NOMO-1 treated with DMSO at 0.1 percent for 48 hours (cell line): Measurements from ENCODE around the gene E2F2.
"Not testable (repeated sequence)": the region's sequence is repeated elsewhere in the genome, so short reads cannot be mapped to it uniquely, and the experiment has no call there.

Experiments used
- DNase-seq: peaks from one replicate; lab custom pipeline; 2025; ENCODE audit not compliant: unreplicated experiment; lab: John Stamatoyannopoulos, UW

The E2F2 gene

GRCh38 chr1:23525558-23526250 lies 5.3 kb downstream of the E2F2 start:
- no peak for DNase-seq

- DNase-seq = no peak
These were observed 6.2 kb downstream of the E2F2 start for GRCh38 chr1:23524716-23525401.

- no peak for DNase-seq
These were observed 6.9 kb downstream of the E2F2 start for GRCh38 chr1:23524163-23524562.

GRCh38 chr1:23522244-23522982 lies 8.6 kb downstream of the E2F2 start:
- DNase-seq = peak; percentile 85

- no peak for DNase-seq
These were observed 9.4 kb downstream of the E2F2 start for GRCh38 chr1:23521588-23521987.

GRCh38 chr1:23517581-23517980 lies 13.5 kb downstream of the E2F2 start:
- no peak for DNase-seq

GRCh38 chr1:23515905-23516304 lies 15.1 kb downstream of the E2F2 start:
- no peak for DNase-seq

GRCh38 chr1:23514111-23514679 lies 16.8 kb downstream of the E2F2 start:
- DNase-seq = no peak

GRCh38 chr1:23509896-23510295 lies 21.1 kb downstream of the E2F2 start:
- no peak for DNase-seq

GRCh38 chr1:23506376-23507107 lies 24.5 kb downstream of the E2F2 start:
- DNase-seq = no peak

GRCh38 chr1:23505851-23506250 lies 25.2 kb downstream of the E2F2 start:
- no peak for DNase-seq

- not testable (repeated sequence) for DNase-seq
These were observed 26.9 kb downstream of the E2F2 start for GRCh38 chr1:23504156-23504555.

GRCh38 chr1:23502951-23503350 lies 28.1 kb downstream of the E2F2 start:
- no peak for DNase-seq

GRCh38 chr1:23500466-23500865 lies 30.6 kb downstream of the E2F2 start:
- no peak for DNase-seq

GRCh38 chr1:23497777-23498439 lies 33.1 kb downstream of the E2F2 start:
- DNase-seq = peak; percentile 6

GRCh38 chr1:23496490-23497181 lies 34.4 kb downstream of the E2F2 start:
- no peak for DNase-seq

GRCh38 chr1:23494836-23495235 lies 36.2 kb downstream of the E2F2 start:
- DNase-seq = not testable (repeated sequence)

GRCh38 chr1:23492776-23493175 lies 38.3 kb downstream of the E2F2 start:
- DNase-seq = not testable (repeated sequence)

GRCh38 chr1:23492132-23492720 lies 38.8 kb downstream of the E2F2 start:
- DNase-seq = no peak
